ENCODE results near the gene PDZD7.

The PDZD7 gene

DNA sequence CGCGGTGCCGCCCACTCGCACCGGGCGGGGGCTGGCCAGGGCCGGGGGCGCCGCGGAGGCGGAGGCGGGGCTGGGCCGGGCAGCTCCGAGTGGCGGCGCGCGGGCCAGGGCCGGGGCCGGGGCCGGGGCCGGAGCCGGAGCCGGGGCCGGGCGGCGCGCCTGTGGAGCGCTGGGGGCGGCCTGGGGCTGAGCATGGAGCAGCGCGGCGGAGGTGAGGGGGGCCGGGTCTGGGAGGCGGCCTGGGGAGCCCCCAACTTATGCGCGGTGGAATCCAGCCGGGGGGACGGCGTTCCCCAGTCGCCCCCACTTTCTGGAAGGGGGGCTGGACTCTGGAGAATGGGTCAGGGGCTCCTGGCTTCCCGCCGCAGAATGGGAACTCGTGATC, 31.2 kb downstream of the PDZD7 start, which contains the start of gene LZTS2:
TSS of gene LZTS2 (plus strand) at position 67 of the 385 bp plus-strand sequence. CDS start 2,731 bp downstream, outside the sequence.
- no peak for DNase-seq

DNA sequence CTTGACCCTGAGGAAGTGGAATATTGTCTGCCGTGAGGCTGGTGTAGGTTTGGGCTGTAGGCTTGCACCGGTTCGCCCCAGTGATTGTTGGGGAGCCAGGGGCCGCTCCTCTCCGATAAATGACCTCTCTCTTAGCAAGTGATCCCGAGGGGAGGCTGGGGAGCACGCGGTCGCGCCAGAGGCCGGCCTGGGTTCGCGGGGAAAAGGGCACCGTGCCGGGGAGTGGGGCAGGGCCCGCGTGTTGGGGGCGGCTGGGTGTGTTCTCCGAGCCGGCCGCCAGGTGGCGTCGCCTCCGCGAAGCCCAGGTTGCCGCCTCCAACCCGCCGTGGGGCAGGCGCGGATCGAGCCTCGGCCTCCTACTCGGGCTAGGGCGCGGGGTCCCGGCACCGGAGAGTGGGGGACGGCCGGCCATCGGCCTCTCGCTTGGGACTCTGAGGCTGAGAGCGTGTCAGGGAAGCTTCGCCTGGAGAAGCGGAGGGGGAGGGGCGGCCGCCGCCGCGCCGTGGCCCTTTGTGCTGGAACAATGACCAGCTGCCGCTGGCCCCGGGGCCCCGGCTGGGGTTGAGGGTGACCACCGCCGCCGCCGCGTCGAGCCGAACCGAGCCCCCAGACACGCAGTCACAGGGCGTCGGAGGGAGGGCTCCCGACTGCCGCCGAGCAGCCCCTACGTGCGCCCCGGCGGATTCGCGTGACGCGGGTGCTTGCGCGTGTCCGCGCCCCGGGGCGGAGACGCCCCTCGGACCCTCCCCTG, 31.8 kb downstream of the PDZD7 start:
- DNase-seq: peak; percentile 70 to 79

- peak; percentile 58 to 66 for DNase-seq
Observed at GRCh38 chr10:100998183-100998990, 32.5 kb downstream of the PDZD7 start.

DNA sequence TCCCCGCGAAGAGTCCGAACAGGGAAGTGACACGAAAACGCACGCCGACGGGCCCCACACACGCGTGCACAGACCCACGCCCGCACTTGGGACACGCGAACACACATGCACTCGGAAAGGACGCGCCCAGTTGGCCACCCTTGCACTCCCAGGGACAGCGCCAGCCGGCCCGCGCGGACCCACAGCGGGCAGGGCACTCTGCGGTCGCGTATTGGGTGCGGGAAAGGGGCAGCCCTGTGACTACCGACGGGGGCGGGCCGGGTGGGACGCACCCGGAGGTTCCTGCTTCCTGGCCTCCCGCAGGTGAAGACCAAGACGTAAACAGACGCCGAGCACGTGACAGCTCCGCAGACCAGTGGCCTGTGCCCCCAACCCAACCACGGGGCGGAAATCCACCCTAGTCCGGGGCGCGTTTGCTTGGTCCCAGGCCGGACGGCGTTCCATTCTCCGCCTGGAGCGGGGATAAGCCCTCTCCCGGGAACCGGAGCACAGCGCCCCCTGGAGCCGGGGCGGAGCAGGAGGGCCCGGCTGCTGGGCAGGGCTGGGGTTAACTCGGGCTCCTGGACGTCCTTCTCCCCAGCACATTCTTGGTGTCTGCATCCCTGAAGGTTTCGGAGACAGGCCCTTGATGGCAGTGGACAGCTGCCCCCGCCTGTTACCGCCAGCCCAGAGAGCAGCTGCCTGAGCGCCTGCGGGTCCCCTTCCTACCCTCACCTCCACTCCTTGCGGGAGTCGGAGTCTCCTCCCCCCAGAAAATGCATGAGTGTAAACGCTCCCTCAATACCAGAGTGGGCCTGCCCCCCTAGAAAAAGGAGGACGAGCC, 33.4 kb downstream of the PDZD7 start:
- DNase-seq: peak; percentile 55 to 71

DNA sequence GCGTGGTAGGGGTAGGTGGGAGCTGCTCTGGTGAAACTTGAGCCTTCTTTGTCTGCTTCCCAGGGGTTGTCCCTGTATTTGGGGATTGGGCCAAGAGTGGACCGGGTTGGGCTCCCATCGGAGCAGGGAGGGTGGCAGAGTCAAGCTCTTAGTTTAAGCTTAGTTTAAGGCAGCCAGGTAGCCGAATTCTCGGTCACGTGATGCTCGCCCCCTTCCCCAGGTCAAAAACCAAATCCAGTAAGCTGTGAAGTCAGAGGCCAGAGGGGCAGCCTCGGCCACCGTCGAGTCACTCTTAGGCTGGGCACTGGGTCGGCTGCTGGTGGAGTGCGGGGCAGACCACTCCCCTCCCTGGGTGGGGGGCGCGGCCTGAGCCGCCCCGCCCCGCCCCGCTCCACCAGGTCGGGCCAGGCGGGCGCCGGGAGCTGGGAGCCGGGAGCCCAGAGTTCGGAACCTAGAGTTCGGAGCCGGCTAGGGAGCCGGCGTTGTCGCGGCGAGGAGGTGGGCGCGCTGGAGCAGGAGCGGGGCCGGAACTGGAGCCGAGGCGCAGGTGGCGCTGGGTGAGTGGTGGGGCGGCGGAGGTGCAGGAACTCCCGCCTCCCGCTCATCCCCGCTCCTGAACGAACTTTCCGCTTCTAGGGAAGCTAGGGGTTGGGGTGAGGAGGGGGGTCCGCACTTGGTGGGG, 34.1 kb downstream of the PDZD7 start:
- peak; percentile 19 to 44 for DNase-seq

DNA sequence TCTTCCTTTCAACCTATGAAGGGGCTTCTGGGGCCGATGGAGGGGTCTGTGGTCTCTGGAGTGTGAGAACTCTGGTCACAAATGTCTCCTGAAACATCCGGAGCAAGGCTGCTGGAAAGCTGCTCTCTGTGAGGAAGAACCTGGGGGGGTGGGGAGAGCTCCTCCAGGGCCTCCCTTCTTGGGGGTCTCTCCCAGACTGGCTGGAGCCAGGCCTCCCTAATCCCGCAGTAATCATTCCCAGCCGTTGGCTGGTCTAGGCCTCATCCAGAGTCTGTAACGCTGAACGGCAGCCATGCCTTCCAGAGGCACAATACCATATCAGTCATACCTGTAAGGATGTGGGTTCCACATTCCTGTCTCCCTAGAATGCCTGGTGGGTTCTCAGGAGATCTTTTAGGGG, 35.7 kb downstream of the PDZD7 start:
- no peak for DNase-seq

GRCh38 chr10:100993986-100994708, 36.8 kb downstream of the PDZD7 start:
- no peak for DNase-seq

- DNase-seq: no peak
Observed at GRCh38 chr10:100989088-100989487, 41.8 kb downstream of the PDZD7 start.

DNA sequence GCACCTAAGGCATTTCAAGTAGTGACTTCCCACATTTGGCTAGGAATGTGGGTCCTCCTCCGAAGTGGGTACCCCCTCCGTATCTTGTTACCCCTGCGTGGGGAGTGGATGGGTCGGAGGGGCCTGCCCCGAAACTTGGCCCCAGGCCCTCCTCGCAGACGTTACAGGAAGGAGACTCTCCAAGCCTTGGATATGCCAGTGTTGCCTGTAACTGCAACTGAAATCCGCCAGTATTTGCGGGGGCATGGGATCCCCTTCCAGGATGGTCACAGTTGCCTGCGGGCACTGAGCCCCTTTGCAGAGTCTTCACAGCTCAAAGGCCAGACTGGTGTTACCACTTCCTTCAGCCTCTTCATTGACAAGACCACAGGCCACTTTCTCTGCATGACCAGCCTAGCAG, 42.8 kb downstream of the PDZD7 start:
- DNase-seq: no peak

DNA sequence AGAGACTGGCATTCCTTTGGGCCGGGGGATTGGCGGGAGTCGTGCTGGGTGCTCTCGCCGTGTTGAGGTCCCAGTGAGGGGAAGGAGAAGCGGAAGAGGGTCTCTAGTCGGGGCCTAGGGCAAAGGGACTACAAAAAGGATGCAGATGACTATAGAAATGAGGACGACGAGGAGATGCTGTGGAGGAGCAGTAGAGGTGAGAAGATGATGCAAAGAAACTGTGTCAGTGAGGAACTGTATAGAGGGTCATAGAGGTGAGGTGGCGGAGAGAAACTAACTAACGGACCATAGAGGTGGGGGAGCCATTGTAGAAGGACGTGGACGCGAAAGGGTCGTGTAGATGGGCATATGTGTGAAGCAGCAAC, 43.3 kb downstream of the PDZD7 start:
- no peak for DNase-seq

- peak; percentile 81 to 83 for DNase-seq
Observed at GRCh38 chr10:100986952-100987684, 43.8 kb downstream of the PDZD7 start, which contains the start of the genes MRPL43 and TWNK. TSS of gene MRPL43 (minus strand) at chr10:100987497. CDS start at chr10:100987443, 54 bp downstream. TSS of gene TWNK (plus strand) at chr10:100987543. CDS start at chr10:100988211, 668 bp downstream.

GRCh38 chr10:100986623-100986951, 44.3 kb downstream of the PDZD7 start:
- no peak for DNase-seq

- no peak for DNase-seq
Observed at GRCh38 chr10:100985336-100985735, 45.6 kb downstream of the PDZD7 start.

DNA sequence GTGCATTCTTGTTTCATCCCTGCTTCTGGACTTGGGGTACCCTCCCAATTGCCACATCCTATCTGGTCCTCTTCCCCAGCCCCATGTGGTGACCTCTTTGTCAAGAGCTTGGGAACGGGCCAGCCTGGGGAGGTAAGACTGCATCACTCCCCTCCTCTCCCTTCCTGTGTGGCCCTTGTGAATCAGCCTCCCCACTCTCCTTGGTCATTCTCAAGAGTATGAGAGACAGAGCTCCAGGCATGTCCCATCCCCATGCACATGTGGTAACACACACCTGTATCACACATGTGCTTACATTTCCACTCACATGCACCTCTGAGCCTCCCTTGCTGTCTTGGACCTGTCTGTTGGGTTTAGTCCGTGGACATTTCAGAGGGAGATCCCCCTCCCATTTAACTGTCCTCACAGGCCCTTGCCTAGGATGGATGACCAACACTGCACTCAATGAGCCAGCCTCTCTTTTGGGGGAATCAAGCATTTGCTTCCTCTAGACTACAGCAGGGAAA, 46.2 kb downstream of the PDZD7 start:
- DNase-seq: no peak

DNA sequence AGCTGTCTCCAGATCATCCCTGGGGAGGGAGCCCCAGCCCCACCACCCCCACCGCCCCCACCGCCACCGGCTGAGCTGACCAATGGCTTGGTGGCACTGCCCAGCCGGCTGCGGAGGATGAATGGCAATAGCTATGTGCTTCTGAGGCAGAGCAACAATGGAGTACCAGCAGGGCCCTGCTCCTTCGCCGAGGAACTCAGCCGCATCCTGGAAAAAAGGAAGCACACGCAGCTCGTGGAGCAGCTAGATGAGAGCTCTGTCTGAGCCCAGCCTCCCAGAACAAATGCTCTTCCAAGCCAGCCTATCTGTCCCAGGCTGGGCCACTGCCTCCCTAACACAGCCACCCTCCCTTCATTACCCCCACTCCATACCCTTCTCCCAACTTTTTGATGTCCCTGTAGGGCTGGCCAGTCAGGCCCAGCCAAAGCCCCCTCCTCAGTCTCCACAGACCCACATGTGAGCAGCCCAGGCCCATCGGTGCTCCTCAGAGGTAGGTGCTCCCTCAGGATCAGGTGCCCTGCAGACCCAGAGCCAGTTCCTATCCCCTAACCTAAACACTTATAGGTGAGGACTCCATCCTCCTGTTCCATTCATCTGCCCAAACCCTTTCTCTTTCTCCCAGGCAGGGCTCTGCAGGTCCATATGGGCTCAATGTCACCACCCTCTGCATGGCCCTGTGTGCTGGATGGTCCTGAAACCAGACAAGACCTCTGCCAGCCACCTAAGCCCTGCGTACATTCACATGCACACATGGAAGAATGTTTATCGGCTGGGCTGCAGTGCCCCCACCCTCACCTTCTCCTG, 46.9 kb downstream of the PDZD7 start:
- no peak for DNase-seq

DNA sequence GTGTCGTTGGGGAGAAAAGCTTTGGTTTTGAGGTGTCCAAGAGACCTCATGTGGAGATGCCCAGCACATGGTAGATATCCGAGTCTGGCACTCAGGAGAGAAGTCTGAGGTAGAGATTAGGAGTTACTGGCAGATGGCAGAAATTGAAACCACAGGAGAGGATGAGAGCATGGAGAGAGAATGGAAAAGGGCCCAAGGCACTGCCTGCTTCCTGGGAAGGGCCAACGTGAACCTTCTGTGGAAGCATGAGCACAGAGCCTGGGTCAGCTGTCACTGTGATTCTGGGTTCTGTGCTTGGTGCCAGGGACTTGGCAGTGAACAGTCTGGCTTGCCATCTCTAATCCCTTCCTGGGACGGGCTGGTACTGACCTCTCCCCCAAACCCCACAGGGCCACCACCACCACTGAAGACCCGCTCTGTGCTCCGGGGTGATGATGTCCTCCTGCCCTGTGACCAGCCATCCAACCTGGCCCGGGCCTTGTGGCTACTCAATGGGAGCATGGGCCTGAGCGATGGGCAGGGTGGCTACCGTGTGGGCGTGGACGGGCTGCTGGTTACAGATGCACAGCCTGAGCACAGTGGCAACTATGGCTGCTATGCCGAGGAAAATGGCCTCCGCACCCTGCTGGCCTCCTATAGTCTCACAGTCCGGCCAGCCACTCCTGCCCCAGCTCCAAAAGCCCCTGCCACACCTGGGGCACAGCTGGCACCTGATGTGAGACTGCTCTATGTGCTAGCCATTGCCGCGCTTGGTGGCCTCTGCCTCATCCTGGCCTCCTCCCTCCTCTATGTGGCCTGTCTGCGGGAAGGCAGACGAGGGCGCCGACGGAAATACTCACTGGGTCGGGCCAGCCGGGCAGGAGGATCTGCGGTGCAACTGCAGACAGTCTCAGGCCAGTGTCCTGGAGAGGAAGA, 47.8 kb downstream of the PDZD7 start:
- DNase-seq: no peak

GRCh38 chr10:100981178-100981772, 49.7 kb downstream of the PDZD7 start:
- DNase-seq: no peak

GRCh38 chr10:100980711-100981110, 50.2 kb downstream of the PDZD7 start:
- DNase-seq: no peak

GRCh38 chr10:100980311-100980710, 50.6 kb downstream of the PDZD7 start:
- no peak for DNase-seq

All from stimulated activated CD4-positive, alpha-beta T cell treated with anti-CD3 and anti-CD28 coated beads, Interleukin-4, amount 100 ng/mL, for 4 hours (primary cell).